Peyer's patch (tissue), 4 donors: ENCODE measurements around the gene TCF25.

Source experiments
- POLR2A ChIP-seq, 2 donors: fragments of 450-650 bp; IDR thresholded peaks; one replicate each; pipeline ENCODE4 v1.5.1; 2017; ENCODE audit warnings: antibody characterized with exemption in 2 of 2, mild to moderate bottlenecking in 2 of 2, moderate library complexity in 2 of 2
- TF ChIP-seq, protein P1 (sequence below), 6 experiments: fragments of 450-650 bp in 4 of 6; fragments of 200-600 bp in 2 of 6; sonication (generic) in 1 of 6; IDR thresholded peaks; one replicate each; pipeline ENCODE4 v1.5.1; 2017 to 2019; ENCODE audit warnings: antibody characterized with exemption in 6 of 6, mild to moderate bottlenecking in 3 of 6, moderate library complexity in 1 of 6

DNA sequence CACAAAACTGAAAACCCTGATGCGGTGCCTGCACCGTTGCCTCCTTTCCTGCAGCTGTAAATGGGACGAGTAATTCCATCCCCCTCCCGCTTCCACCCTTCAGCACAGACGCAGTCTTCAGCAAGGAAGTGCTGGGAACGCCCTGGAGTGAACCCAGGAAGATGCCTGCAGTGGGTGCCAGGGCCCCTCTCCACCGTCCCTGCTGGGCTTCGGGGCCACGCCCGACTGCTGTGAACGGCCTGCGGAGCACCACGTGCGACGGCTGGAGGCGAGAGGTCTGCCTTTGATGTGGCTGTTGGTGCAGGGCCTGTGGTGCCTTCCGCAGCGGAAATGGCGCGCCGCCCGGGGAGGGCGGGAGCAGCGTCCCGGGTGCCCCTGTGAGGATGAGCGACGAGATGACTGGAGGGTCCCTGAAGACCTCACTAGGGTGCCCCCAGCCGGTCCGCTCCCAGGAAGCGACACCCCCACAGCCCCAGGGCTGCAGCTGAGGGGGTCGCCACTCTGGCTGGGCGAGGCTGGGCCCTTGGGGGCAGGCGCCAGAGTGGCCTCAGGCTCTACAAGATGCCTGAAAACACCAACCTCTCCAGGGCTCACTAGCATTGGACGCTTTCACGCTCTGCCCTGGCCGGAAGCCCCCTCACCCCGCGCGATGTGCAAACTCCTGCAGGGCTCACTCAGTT, 44.5 kb downstream of the TCF25 start:
- TF ChIP-seq POLR2A (IDR thresholded peaks at IDR 0.05) = no peak
- TF ChIP-seq, protein P1, sequence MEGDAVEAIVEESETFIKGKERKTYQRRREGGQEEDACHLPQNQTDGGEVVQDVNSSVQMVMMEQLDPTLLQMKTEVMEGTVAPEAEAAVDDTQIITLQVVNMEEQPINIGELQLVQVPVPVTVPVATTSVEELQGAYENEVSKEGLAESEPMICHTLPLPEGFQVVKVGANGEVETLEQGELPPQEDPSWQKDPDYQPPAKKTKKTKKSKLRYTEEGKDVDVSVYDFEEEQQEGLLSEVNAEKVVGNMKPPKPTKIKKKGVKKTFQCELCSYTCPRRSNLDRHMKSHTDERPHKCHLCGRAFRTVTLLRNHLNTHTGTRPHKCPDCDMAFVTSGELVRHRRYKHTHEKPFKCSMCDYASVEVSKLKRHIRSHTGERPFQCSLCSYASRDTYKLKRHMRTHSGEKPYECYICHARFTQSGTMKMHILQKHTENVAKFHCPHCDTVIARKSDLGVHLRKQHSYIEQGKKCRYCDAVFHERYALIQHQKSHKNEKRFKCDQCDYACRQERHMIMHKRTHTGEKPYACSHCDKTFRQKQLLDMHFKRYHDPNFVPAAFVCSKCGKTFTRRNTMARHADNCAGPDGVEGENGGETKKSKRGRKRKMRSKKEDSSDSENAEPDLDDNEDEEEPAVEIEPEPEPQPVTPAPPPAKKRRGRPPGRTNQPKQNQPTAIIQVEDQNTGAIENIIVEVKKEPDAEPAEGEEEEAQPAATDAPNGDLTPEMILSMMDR (IDR thresholded peaks at IDR 0.05) = no peak
